ENCODE measurements around the gene TMEM163.

DNA sequence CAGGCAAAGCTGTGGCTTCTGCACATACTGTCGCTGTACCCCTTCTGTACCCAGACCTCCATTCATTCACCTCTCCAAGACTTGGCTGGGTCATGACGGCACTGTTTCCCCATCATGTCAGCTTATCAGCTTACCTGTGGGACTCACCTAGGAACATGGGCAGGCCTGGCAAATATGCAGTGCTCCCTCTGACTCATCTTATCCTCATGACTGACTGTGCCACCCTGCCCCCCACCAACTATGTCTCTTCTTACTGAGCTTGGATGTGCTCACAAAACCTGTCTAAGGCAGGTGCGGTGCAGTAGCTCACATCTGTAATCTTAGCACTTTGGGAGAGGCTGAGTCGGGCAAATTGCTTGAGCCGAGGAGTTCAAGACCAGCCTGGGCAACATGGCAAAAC lies 312.5 kb downstream of the TMEM163 start:
- no peak for TF ChIP-seq POLR2AphosphoS5 (IDR thresholded peaks at IDR 0.05; ENCODE audit: low read depth, low read length)
- no peak for TF ChIP-seq PAX5 (IDR thresholded peaks at IDR 0.05; ENCODE audit: insufficient read depth, low read length, severe bottlenecking)
- no peak for TF ChIP-seq POLR2A (IDR thresholded peaks at IDR 0.05; ENCODE audit: low read depth, low read length)
- no peak for TF ChIP-seq SPI1 (IDR thresholded peaks at IDR 0.05; ENCODE audit: low read depth, low read length)
